Measurements from ENCODE around the gene TSFM. TPM values are rescaled to one million over a fixed set of nuclear protein-coding genes. Genes with fewer than 3 reads are reported as not detected.

TSFM gene
- total and polyA plus RNA-seq, 9 of the 15 experiments (the other 6 are each of a cell fraction or from before 2014, with no cell fraction given) = 44.6 to 198 (median 60.2) TPM

GRCh38 chr12:57767305-57767698 is 15.3 kb upstream of the TSFM start:
- Histone ChIP-seq H3K4me2 (ENCODE audit: insufficient read depth, low read length) (peak overlapping the region; percentile 63; the same call in 1 of the 2 replicates), H4K20me1 (replicated peaks; ENCODE audit: control insufficient read depth, insufficient read depth, low read length) (no peaks in the 10 kb centered on the region), H3K9ac (ENCODE audit: insufficient read depth in 1 of 2, low read depth in 2 of 2, low read length in 2 of 2) (peak overlapping the region in 1 of 2 experiments; percentile 88; a peak in 1 of 4 replicates), H3K9me3 (replicated peaks; ENCODE audit: control insufficient read depth, insufficient read depth, low read depth, low read length) (no peaks in the 10 kb centered on the region), H2AFZ (ENCODE audit: low read depth, low read length) (no peak overlapping the region), H3K36me3 (ENCODE audit: control insufficient read depth, insufficient read depth, low read length) (peaks cover 33% of the 10 kb centered on the region), H3K27ac (ENCODE audit: extremely low read depth, low read depth, low read length) (no peak overlapping the region; the same call in 2 of the 3 replicates), H3K4me1 (replicated peaks in 1 of 2; ENCODE audit: control insufficient read depth in 2 of 2, insufficient read depth in 2 of 2, low read length in 2 of 2) (peaks cover 18 to 39% of the 10 kb centered on the region in 2 experiments), H3K9me1 (ENCODE audit: control insufficient read depth, insufficient read depth, low read length) (no peaks in the 10 kb centered on the region), H3K79me2 (ENCODE audit: control insufficient read depth, insufficient read depth, low read length) (peaks cover 13% of the 10 kb centered on the region), H3K4me3 (no peak overlapping the region), H3K27me3 (ENCODE audit: control insufficient read depth in 2 of 2, insufficient read depth in 2 of 2, low read length in 2 of 2) (no peaks in the 10 kb centered on the region)
- no TSS peak for BruUV-seq (replicated peaks)
- no peak for DNase-seq (ENCODE audit: extremely low read depth in 1 of 4, low spot score in 3 of 4)
- intact Hi-C loops (cut with micrococcal nuclease) = no loop called here
- ATAC-seq = no peak
- TF ChIP-seq NELFE (IDR thresholded peaks at IDR 0.05; ENCODE audit: insufficient read depth, insufficient read length) (no peak), POLR2AphosphoS5 (IDR thresholded peaks at IDR 0.05; ENCODE audit: control insufficient read depth, insufficient read depth, low read depth, low read length) (0 out of 2 replicates have a peak, but pooled peaks have one; percentile 6), ATF7 (IDR thresholded peaks at IDR 0.05) (no peak), HINFP (tag; conservative IDR thresholded peaks at IDR 0.05; ENCODE audit: low read depth) (no peak)
- POLR2A ChIA-PET = interaction anchor here (0.6 to 3.8 kb wide), 7 partner anchors 9 to 30 kb away, joined by 3 to 26 read pairs (median 4); partner anchors contain the start of genes CDK4, TSFM and TSPAN31
- in situ Hi-C loops (cut with MboI) = no loop called here
- no peak for FAIRE-seq
- CTCF ChIA-PET (ENCODE audit: low intra/inter-chr PET ratio) = no interaction called here

Data from K562 (cell line).